ENCODE results near the gene TDRD3.
A peak's percentile ranks its signal among the peaks of the same experiment; 100 is the strongest.
"Not testable (repeated sequence)": the region's sequence is repeated elsewhere in the genome, so short reads cannot be mapped to it uniquely, and the experiment has no call there.

TDRD3 gene

DNA sequence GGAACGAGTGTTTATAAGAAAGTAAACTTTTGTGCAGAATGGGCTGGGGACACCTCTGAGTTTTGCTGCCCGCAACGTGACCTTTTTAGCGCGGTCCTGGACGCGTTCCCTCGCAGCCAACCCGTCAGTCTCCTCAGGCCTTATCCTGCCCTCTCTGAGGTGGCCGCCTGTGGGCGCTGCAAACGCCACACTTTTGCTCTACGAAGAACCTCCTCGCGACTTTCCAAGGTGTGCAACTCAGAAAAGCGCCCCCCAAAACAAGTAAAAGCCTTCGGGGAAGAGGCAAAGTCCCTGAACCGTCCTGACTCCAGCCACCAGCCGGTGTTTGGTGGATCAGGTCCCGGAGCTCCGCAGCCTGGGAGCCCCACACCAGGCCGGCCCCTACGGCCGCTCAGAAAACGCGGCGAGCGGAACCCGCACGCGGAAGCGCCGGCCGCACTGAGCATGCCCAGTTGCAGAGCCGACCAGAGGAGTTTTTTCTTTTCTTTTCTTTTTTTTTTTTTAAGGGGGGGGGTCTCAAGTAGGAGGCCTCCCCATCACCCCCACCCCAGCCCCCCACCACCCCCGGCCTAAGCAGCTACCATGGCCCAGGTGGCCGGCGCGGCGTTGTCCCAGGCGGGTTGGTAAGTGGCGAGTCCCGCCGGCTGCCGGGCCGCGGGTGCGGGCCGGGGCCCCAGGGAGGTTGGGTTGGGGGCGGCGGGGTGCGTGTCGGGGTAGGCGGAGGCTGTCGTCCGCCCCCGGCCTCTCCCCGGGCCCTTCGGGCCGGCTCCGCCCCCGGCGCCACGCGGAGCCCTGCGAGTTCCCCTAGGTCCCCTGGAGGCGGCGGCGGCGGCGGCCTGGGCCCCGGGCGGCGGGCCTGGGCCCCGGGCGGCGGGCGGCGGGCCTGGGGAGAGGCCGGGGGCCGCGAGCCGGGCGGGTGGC, at the start of gene TDRD3:
TSS of gene TDRD3 (plus strand) at position 438 of the 921 bp plus-strand sequence. CDS start at position 583, 145 bp downstream.
- peak; percentile 65 to 72 for DNase-seq

GRCh38 chr13:60347690-60348089, 49.3 kb upstream of the TDRD3 start:
- DNase-seq: no peak

DNA sequence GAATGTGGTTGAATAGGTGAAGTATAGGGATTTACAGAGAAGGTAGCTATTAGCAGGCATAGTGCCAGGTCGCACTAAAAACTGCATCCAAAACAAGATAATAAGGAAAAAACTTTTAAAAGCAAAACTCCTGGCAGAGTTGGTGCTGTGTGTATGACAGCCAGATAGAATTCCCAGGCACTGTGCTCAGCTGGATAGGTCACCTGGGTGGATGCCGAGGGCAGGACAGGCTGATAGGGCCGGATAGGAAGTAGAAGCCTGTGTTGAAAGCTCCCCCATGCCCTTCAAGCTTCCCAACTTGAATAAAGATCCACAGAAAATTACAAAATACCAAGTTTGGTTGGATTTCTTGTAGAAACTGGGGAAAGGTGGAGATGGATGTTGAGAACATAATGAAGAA, 48.9 kb upstream of the TDRD3 start:
- DNase-seq: no peak

DNA sequence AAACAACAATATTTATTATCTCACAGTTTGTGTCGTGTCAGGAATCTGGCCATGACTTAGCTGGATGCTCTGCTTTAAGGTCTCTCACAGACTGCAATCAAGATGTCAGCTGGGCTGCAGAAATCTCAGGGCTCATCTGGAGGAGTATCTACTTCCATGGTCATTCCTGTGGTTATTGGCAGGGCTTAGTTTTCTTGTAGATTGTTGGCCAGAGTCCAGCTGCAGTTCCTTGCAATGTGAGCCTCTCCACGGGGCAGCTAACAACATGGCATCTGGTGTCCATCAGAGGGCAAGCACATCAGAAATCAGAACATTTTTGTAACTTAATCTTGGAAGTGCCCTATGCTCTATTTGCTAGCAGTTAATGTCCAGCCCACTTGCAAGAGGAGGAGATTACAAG, 45.7 kb upstream of the TDRD3 start:
- DNase-seq: no peak

- peak in 1 of 2 donors; percentile 5 for DNase-seq
Observed at GRCh38 chr13:60351855-60352615, 45.0 kb upstream of the TDRD3 start.

DNA sequence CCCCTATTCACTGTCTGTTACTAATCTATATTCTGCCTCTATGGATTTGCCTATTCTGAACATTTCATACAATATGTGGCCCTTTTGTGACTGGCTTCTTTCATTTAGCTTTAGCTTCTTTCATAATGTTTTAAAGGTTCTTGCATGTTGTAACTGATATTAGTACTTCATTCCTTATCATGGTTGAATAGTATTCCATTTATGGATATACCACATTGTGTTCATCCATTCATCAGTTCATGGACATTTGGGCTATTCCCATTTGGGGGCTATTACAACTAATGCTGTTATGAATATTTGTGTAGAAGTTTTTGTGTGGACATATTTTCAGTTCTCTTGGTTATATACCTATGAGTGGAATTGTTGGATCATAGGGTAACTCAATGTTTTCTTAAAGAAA, 44.4 kb upstream of the TDRD3 start:
- no peak for DNase-seq

DNA sequence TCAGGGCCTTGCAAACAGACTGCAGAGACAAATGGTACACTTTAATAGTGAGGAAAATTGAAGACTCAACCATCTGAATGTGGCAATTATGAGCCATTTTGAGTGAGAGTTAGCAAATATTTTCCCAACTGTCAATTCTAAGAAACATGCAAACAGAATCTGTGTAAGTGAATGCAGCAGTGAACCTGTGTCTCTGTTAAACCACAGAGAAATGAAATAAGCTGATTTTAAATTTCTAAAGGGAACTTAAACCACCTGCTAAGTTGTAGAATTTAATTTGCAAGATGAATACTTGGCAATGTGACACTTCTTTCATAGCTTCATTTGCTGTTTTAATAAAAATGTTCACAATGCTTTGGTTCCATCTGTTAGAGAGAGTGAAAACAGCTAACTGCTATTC, 42.0 kb upstream of the TDRD3 start:
- DNase-seq: no peak

GRCh38 chr13:60356970-60357369, 40.0 kb upstream of the TDRD3 start:
- no peak for DNase-seq

GRCh38 chr13:60358453-60358852, 38.6 kb upstream of the TDRD3 start:
- no peak for DNase-seq

GRCh38 chr13:60363288-60363687, 33.7 kb upstream of the TDRD3 start:
- no peak for DNase-seq

DNA sequence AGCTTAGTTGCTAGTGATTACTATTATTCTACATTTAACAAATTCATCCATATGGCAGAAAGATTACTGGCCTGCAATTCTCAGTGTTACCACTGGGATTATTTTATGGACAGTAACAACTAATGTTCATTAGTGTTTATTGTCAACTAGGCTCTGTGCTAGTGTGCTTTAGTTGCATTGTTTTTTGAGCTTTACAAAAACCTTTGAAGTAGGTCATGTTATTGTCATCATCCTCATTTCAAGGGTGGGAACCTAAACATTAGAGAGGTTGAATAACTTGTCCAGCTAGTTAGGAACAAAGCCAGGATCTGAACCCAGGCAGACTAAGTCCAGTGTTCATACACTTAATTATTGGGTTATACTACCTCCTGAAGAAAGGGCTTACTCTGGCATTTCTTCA, 27.8 kb upstream of the TDRD3 start:
- peak in 1 of 2 donors; percentile 5 for DNase-seq

GRCh38 chr13:60370343-60370742, 26.7 kb upstream of the TDRD3 start:
- no peak for DNase-seq

- no peak for DNase-seq
Observed at GRCh38 chr13:60372141-60372540, 24.9 kb upstream of the TDRD3 start.

DNA sequence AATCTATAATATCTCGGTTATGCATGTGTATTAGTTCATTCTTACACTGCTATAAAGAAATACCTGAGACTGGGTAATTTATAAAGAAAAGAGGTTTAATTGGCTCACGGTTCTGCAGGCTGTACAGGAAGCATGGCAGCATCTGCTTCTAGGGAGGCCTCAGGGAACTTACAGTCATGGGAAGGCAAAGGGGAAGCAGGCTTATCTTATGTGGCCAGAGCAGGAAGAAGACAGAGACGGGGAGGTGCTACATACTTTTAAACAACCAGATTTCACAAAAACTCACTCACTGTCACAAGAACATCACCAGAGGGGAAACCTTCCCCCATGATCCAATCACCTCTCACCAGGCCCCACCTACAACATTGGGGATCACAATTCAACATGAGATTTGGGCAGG, 17.7 kb upstream of the TDRD3 start:
- DNase-seq: not testable (repeated sequence)

- no peak for DNase-seq
Observed at GRCh38 chr13:60379837-60380565, 17.0 kb upstream of the TDRD3 start.

DNA sequence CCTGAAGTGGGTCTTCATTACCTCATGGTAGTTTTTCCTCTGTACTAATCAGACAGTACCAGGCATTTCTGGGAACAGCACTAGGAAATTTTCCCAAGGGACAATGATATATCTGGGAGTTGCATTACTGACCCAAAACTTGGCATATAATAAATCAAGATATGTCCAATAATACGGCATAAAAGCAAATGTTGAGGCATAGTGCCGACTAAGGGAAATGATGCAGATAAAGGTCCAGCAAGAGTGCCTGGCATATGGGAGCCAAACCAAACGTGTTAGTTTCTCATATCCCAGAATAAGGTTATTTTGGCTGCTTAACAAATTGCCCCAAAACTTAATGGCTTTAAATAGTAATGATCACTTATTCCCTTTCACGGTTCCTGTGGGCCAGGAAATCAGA, 12.1 kb upstream of the TDRD3 start:
- no peak for DNase-seq

- no peak for DNase-seq
Observed at GRCh38 chr13:60386250-60386649, 10.8 kb upstream of the TDRD3 start.

DNA sequence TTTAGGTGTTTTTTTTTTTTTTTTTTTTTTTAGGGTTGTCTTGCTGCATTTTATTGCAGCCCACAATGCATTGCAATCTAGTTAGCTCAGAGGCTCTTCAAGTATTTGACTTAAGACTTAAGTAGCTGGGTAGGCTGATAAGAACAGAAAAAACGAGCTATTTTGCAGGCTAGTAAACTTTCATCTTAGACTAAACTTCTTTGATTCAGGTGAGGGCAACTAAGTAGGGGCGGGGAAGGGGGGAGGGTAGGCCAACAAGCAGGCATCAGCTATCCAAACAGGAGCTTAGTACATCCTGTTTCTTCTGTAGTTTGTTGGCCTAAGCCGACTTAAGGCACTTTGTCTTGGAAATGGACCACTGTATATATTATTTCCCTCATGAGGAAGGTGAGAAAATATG, 4.9 kb upstream of the TDRD3 start:
- no peak for DNase-seq

- peak; percentile 88 to 90 for DNase-seq
Observed at GRCh38 chr13:60395971-60396782, 843 bp upstream of the TDRD3 start.

DNA sequence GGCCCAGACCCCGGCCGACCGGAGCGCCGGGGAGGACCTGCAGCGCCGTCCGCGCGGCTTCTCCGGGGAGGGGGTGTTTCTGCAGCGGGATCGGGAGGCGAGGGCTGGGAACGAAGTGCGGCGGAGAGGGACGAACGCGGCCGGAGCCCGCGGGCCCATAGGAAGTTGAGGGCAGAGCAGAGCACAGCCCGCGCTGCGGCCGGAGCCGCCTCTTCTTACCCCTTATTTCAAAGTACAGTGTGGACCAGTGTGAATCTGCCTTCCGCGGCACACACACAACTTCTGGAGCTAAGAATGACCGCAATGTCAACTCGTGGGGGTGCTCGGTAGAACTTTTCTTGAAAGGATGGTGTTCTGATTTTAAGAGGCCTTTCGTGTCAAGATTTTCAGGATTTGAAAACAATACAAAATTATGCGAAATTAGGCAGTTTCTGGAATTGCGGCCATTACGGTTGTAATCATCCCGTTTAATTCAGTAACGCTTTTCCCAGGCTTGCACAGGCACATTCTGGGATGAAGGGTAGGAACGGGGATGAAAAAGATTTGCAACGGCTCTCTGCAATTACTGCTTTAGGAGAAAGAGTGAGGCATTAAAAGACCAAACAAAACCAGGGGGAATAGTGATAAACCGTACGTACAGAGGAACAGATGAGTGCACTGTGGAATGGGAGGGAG, 821 bp downstream of the TDRD3 start:
- peak; percentile 57 to 66 for DNase-seq

DNA sequence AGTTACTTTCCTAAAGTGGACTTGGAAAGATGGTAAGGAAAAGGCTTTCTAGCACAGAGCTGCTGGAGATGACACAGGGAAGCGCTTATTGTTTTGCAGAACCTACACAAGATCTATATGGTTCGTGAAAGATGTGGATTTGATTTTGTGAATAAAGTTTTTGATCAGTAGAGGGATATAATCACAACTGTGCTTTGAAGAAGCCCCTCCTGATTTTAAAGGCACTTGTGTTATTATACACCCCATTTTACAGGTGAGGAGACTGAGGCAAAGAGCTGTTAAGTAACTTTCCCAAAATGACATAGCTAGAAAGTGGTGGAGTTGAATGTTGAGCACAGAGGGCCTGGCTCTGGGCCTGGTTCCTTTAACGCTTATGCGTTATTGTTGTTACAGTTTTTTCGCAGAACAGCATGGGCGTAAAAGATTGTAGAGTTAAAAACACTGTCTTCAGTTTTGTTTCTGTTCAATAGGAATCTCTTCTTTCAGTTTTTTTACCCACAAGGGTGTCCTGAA, 1.4 kb downstream of the TDRD3 start:
- no peak for DNase-seq
